CD8-positive, alpha-beta memory T cell (primary cell): ENCODE data around the gene RPS25. TPM values are rescaled to one million over a fixed set of nuclear protein-coding genes. Genes with fewer than 3 reads are reported as not detected.
A peak's percentile ranks its signal among the peaks of the same experiment; 100 is the strongest.

Experiments
- CTCF ChIA-PET: fragments of 350-600 bp; sonication (Branson Sonifier 250); formaldehyde crosslinking; loops from one replicate; lab custom pipeline; 2021; ENCODE audit warnings: antibody characterized with exemption; lab: Charles Lee
- POLR2A ChIA-PET: fragments of 350-600 bp; sonication (Branson Sonifier 250); formaldehyde crosslinking; loops from one replicate; lab custom pipeline; 2021; ENCODE audit warnings: antibody characterized with exemption; lab: Charles Lee
- DNase-seq, 5 donors: peaks; one replicate each; pipeline versions ENCODE4 v3.0.0 to v3.0.0-alpha.2; 2020 to 2022; ENCODE audit warnings: mixed read lengths in 1 of 5
- H3K27ac ChIP-seq: one replicate; pipeline ENCODE4 v1.7.0; 2013; ENCODE audit warnings: low read depth, mild to moderate bottlenecking, low read length, moderate library complexity
- H3K27me3 ChIP-seq: 2 replicates; pipeline ENCODE4 v1.7.0; 2013; ENCODE audit warnings: low read length, mild to moderate bottlenecking; ENCODE audit not compliant: insufficient read depth, poor library complexity, severe bottlenecking
- H3K36me3 ChIP-seq: 2 replicates; pipeline ENCODE4 v1.7.0; 2013; ENCODE audit warnings: mild to moderate bottlenecking, low read length, moderate library complexity; ENCODE audit not compliant: insufficient read depth
- H3K4me1 ChIP-seq: 2 replicates; pipeline ENCODE4 v1.7.0; 2013; ENCODE audit warnings: mild to moderate bottlenecking, low read length, moderate library complexity; ENCODE audit not compliant: insufficient read depth
- H3K4me3 ChIP-seq: 2 replicates; pipeline ENCODE4 v1.7.0; 2013; ENCODE audit warnings: mild to moderate bottlenecking, low read length
- H3K9me3 ChIP-seq: 2 replicates; pipeline ENCODE4 v1.7.0; 2013; ENCODE audit warnings: mild to moderate bottlenecking, low read length
- H3K27ac Mint-ChIP-seq, 8 donors: one replicate each; pipeline ENCODE4 v1.8.0; 2020 to 2021; ENCODE audit warnings: mixed read lengths in 8 of 8, mild to moderate bottlenecking in 6 of 8, inconsistent platforms in 3 of 8, moderate library complexity in 3 of 8
- H3K27me3 Mint-ChIP-seq, 2 donors: one replicate each; pipeline ENCODE4 v1.8.0; 2020 to 2021; ENCODE audit warnings: mixed read lengths in 2 of 2, mild to moderate bottlenecking in 1 of 2, moderate library complexity in 1 of 2
- H3K36me3 Mint-ChIP-seq, 3 donors: one replicate each; pipeline ENCODE4 v1.8.0; 2020 to 2021; ENCODE audit warnings: mixed read lengths in 3 of 3, inconsistent platforms in 1 of 3, mild to moderate bottlenecking in 1 of 3
- H3K4me1 Mint-ChIP-seq, 3 donors: one replicate each; pipeline ENCODE4 v1.8.0; 2020 to 2021; ENCODE audit warnings: mixed read lengths in 3 of 3, inconsistent platforms in 1 of 3, mild to moderate bottlenecking in 1 of 3
- H3K4me3 Mint-ChIP-seq, 7 donors: one replicate each; pipeline ENCODE4 v1.8.0; 2020 to 2021; ENCODE audit warnings: mixed read lengths in 7 of 7, mild to moderate bottlenecking in 6 of 7, moderate library complexity in 4 of 7, inconsistent platforms in 2 of 7
- H3K9me3 Mint-ChIP-seq, 5 donors: one replicate each; pipeline ENCODE4 v1.8.0; 2020 to 2022; ENCODE audit warnings: mixed read lengths in 5 of 5, mild to moderate bottlenecking in 3 of 5, moderate library complexity in 2 of 5, inconsistent platforms in 1 of 5
- polyA plus RNA-seq: library from polyadenylated mRNA; unstranded; fragments of 300-500 nt; fragmentation: Illumina TruSeq; gene quantifications from one replicate; pipeline ENCODE4 v1.2.3, GENCODE V29; 2021
- total RNA-seq, 2 experiments: library from RNA; stranded (reverse); gene quantifications; one replicate each; pipeline ENCODE4 v1.2.3, GENCODE V29; 2021

The RPS25 gene
- total and polyA plus RNA-seq, 3 experiments from 2014 or later = 1,415 to 4,526 (median 1,447) TPM

DNA sequence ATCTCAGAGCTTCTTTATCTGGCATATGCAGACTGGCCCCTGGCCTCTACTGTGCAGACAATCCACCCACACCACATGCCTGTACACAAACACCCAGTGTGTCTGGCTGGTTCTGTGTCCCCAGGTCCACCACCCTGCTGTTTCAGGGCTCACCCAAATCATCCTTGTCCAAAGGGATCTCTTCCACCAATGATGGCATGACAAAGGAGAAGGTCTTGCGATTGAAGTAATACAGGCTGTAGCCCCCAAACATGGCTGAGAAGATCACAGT lies 10.9 kb upstream of the RPS25 start:
- no peak for DNase-seq
- Mint-ChIP-seq H3K9me3 (no peaks in the 10 kb centered on the region), H3K27ac (peak overlapping the region; percentile 12 to 95 (median 80)), H3K4me3 (peak overlapping the region in 6 of 7 donors; percentile 56 to 96 (median 90)), H3K36me3 (peaks cover 0 to 28% (median 7%) of the 10 kb centered on the region in 3 donors), H3K4me1 (peaks cover 23 to 31% (median 24%) of the 10 kb centered on the region in 3 donors), H3K27me3 (no peaks in the 10 kb centered on the region)
- ChIA-PET CTCF (interaction anchor here (1.2 kb wide), 1 partner anchor 11 kb away, joined by 3 read pairs; the partner anchor contains the start of gene RPS25), POLR2A (interaction anchor here (1.9 kb wide), 1 partner anchor 10 kb away, joined by 10 read pairs; the partner anchor contains the start of genes RPS25 and TRAPPC4)
- peaks cover 10% of the 10 kb centered on the region for H3K36me3 ChIP-seq
- no peaks in the 10 kb centered on the region for H3K9me3 ChIP-seq
- H3K4me1 ChIP-seq = peaks cover 21% of the 10 kb centered on the region
- no peak overlapping the region for H3K4me3 ChIP-seq
- no peaks in the 10 kb centered on the region for H3K27me3 ChIP-seq
- peak overlapping the region; percentile 75 for H3K27ac ChIP-seq

DNA sequence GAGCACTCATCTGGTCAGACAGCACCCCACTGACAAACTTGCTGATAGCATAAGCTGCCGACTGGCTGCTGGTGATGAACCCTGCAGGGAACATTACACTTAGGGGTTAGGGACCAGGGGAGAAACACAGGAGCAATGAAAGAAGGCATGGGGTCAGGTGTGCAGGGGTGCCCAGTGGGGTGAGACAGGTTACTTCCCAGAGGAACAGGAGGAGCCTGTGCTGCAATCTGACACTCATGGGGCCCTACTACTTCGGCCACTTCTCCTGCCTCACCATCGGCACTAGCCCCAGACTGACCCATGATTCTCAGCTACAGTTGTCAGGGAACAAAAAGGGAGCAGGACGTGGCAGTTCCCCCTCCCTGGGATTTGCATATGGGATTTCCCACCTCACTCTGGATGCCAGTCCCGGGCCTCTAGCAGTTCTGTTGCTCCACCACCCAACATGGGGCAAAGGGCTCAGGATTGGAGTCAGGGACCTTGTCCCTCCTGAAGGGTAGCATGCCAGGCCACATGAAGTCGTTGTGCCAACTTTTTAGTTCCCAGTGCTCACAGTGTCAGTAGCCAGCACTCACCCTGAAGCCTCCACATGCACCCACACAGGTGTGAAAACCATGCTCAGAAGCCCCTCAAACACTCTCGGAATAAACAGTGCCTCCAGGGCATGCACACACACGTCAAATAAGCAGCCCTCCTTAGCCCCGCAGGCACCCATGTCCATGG lies 10.4 kb upstream of the RPS25 start:
- H3K27me3 ChIP-seq = no peaks in the 10 kb centered on the region
- H3K36me3 ChIP-seq = peaks cover 15% of the 10 kb centered on the region
- POLR2A ChIA-PET = interaction anchor here (1.0 kb wide), 1 partner anchor 10 kb away, joined by 3 read pairs; the partner anchor contains the start of genes RPS25 and TRAPPC4
- H3K4me3 ChIP-seq = no peak overlapping the region
- no peaks in the 10 kb centered on the region for H3K27me3 Mint-ChIP-seq
- DNase-seq = no peak
- H3K9me3 Mint-ChIP-seq = no peaks in the 10 kb centered on the region
- H3K36me3 Mint-ChIP-seq = peaks cover 0 to 33% (median 8%) of the 10 kb centered on the region in 3 donors
- peaks cover 24% of the 10 kb centered on the region for H3K4me1 ChIP-seq
- no peaks in the 10 kb centered on the region for H3K9me3 ChIP-seq
- peak overlapping the region in 7 of 8 donors; percentile 9 to 92 (median 63) for H3K27ac Mint-ChIP-seq
- CTCF ChIA-PET = interaction anchor here (1.2 kb wide), 1 partner anchor 10 kb away, joined by 3 read pairs; the partner anchor contains the start of gene RPS25
- peak overlapping the region; percentile 75 for H3K27ac ChIP-seq
- H3K4me3 Mint-ChIP-seq = peak overlapping the region in 4 of 7 donors; percentile 56 to 96 (median 90)
- H3K4me1 Mint-ChIP-seq = peaks cover 26 to 36% (median 28%) of the 10 kb centered on the region in 3 donors

DNA sequence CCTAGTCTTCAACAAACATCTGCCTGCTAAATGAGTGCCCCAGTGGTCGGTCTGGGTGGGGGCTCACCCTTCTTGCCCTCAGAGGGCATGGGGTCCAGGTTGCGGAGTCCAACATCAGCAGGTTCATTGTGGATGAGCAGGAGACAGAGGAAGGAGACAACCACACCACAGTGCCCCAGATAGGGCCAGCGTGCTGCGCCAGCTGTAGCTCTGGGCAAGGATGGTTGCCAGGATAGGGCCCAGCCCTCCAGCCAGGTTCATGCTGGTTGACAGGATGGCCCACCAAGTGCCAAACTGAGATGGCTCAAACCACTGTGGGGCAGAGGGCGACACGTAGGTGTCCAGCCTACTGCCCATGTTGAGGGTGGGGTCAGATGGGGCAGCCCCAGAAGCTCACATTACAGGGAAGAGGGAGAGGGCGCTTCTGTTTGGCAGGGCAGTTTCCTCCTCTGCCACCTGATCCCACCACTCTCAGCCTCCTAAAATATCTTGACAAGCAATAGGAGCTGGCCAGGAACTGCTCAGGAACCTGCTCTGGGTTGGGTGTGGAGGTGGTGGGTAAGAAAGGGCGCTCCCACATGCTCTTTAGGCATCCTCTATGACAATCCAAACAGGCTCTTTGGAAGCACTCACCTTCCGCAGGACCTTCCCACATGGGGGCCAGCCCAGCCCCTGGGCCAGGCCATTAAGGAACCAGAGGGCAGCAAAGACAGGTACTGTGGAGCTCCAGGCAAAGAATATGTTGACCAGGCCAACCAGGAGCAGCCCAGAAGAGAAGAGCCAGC lies 9.6 kb upstream of the RPS25 start:
- peaks cover 28% of the 10 kb centered on the region for H3K4me1 ChIP-seq
- Mint-ChIP-seq H3K4me3 (peak overlapping the region in 1 of 7 donors; percentile 52), H3K9me3 (no peaks in the 10 kb centered on the region), H3K27ac (peak overlapping the region in 6 of 8 donors; percentile 9 to 84 (median 56)), H3K4me1 (peaks cover 30 to 42% (median 34%) of the 10 kb centered on the region in 3 donors), H3K36me3 (peaks cover 0 to 40% (median 10%) of the 10 kb centered on the region in 3 donors), H3K27me3 (no peaks in the 10 kb centered on the region)
- no peak overlapping the region for H3K4me3 ChIP-seq
- no peaks in the 10 kb centered on the region for H3K27me3 ChIP-seq
- no peaks in the 10 kb centered on the region for H3K9me3 ChIP-seq
- H3K36me3 ChIP-seq = peaks cover 21% of the 10 kb centered on the region
- ChIA-PET CTCF (no interaction called here), POLR2A (interaction anchor here (1.0 kb wide), 1 partner anchor 9 kb away, joined by 3 read pairs; the partner anchor contains the start of genes RPS25 and TRAPPC4)
- DNase-seq = no peak
- H3K27ac ChIP-seq = no peak overlapping the region

DNA sequence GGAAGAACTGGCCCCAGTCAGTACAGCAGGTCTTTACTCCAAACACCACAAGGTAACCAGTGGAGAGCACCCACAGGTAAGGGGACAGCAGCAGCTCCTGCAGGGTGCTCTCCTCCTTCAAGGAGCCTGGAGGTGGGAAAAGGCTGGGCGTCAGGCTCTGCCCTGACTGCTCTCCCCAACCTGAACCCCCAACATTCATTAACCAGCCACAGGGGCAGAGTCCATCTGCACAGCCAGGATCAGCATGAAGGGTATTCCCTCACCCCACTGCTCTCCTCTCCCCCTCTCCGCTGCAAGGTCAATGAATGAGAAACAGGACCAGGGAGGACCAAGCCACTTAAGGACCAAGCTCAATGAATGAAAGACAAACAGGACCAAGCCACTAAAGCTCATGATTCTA lies 8.8 kb upstream of the RPS25 start:
- H3K4me1 Mint-ChIP-seq = peaks cover 30 to 46% (median 34%) of the 10 kb centered on the region in 3 donors
- POLR2A ChIA-PET = interaction anchor here (0.5 kb wide), 1 partner anchor 96 kb away, joined by 7 read pairs; no protein-coding TSS in a partner anchor
- H3K36me3 Mint-ChIP-seq = peaks cover 0 to 47% (median 10%) of the 10 kb centered on the region in 3 donors
- no peak for DNase-seq
- H3K27ac ChIP-seq = no peak overlapping the region
- CTCF ChIA-PET = no interaction called here
- no peak overlapping the region for H3K4me3 ChIP-seq
- peaks cover 28% of the 10 kb centered on the region for H3K4me1 ChIP-seq
- H3K9me3 ChIP-seq = no peaks in the 10 kb centered on the region
- peak overlapping the region in 6 of 8 donors; percentile 46 to 73 (median 53) for H3K27ac Mint-ChIP-seq
- H3K27me3 ChIP-seq = no peaks in the 10 kb centered on the region
- no peaks in the 10 kb centered on the region for H3K27me3 Mint-ChIP-seq
- no peaks in the 10 kb centered on the region for H3K9me3 Mint-ChIP-seq
- H3K4me3 Mint-ChIP-seq = peak overlapping the region in 1 of 7 donors; percentile 52
- peaks cover 21% of the 10 kb centered on the region for H3K36me3 ChIP-seq

DNA sequence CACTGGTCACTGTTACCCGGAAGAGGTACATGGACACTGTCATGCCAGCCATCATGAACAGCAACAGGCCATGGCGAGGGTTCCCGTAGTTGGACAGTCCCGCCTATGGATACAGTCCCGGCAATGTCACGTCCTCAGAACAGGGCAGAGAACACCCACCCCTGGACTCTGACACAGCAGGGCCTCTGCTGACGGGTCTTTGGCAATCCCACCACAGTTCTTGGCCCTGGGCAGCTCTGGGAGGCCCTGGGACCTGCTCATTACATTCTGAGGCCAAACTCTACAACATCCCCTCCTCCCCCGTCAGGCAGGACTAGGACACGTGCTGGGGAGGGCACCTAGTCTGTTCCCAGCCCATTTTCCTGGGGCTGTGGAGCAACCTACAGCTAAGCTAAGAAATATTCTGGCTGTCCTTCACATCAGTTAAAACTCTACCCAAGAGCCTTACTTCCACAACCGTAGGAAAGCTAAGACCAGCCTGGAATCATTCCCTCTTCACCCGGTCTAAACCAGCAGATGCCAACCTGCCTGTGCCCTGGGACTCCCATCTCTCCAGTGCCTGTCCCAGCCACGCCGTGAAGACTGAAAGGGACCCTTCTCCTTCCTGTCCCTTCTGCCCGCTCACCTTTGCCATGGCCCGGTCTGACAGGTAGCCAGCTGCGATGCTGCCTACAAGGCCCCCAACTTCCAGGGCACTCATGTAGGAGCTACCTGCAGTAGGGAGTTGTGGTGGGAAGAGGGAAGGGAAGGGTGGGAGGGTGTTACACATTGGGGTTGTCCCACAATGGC lies 8.0 kb upstream of the RPS25 start:
- DNase-seq = no peak
- peaks cover 35% of the 10 kb centered on the region for H3K4me1 ChIP-seq
- no peaks in the 10 kb centered on the region for H3K27me3 ChIP-seq
- ChIA-PET CTCF (no interaction called here), POLR2A (interaction anchor here (0.6 kb wide), 1 partner anchor 187 kb away, joined by 4 read pairs; no protein-coding TSS in a partner anchor)
- Mint-ChIP-seq H3K9me3 (no peaks in the 10 kb centered on the region), H3K27me3 (no peaks in the 10 kb centered on the region), H3K27ac (peak overlapping the region in 2 of 8 donors; percentile 54 to 66), H3K36me3 (peaks cover 5 to 55% (median 10%) of the 10 kb centered on the region in 3 donors), H3K4me3 (peak overlapping the region in 1 of 7 donors; percentile 18), H3K4me1 (peaks cover 35 to 54% (median 41%) of the 10 kb centered on the region in 3 donors)
- H3K4me3 ChIP-seq = no peak overlapping the region
- H3K27ac ChIP-seq = no peak overlapping the region
- no peaks in the 10 kb centered on the region for H3K9me3 ChIP-seq
- H3K36me3 ChIP-seq = peaks cover 28% of the 10 kb centered on the region

DNA sequence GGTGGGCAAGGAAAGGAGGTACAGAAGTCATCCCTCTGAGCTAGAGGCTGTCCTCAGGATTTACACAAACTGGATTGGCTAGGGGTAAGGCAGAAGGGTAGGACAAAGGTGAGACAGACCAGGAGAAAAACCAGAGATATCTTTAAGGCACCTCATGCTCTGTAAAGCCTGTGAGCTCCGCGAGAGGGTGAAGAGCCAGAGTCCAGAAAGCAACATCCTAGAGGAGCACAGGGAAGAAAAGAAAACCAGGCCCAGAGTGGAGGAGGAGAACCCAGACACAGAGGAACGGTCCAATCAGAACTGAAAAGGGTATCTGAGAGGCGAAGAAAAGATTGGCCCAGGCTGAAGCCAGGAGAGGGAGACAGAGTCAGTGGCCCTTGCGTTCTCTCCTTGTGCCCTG lies 7.4 kb upstream of the RPS25 start:
- Histone ChIP-seq H3K27ac (no peak overlapping the region), H3K27me3 (no peaks in the 10 kb centered on the region), H3K4me3 (no peak overlapping the region), H3K36me3 (peaks cover 30% of the 10 kb centered on the region), H3K4me1 (peaks cover 36% of the 10 kb centered on the region), H3K9me3 (no peaks in the 10 kb centered on the region)
- Mint-ChIP-seq H3K4me1 (peaks cover 36 to 53% (median 43%) of the 10 kb centered on the region in 3 donors), H3K27me3 (no peaks in the 10 kb centered on the region), H3K4me3 (peak overlapping the region in 1 of 7 donors; percentile 18), H3K27ac (peak overlapping the region in 7 of 8 donors; percentile 45 to 93 (median 75)), H3K36me3 (peaks cover 5 to 57% (median 10%) of the 10 kb centered on the region in 3 donors), H3K9me3 (no peaks in the 10 kb centered on the region)
- ChIA-PET POLR2A (no interaction called here), CTCF (no interaction called here)
- no peak for DNase-seq

DNA sequence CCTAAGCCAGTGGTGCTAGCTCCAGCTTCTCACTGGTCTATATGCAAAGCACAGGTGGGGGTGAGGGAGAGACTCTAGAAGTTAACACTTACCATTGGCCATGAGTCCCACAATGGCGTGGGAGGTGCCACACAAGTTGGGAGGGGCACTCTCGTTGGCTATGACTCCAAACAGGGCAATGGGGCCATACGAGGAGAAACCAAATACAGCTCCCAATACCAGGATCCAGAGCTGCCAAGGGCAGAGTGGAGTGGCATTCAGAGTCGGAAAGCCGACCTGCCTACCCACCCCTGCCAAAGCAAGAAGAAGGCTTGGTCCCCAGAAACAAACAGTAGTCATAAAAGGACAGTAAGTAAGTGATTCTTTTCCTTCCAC lies 6.9 kb upstream of the RPS25 start:
- no peak for DNase-seq
- Histone ChIP-seq H3K4me1 (peaks cover 39% of the 10 kb centered on the region), H3K27ac (no peak overlapping the region), H3K36me3 (peaks cover 30% of the 10 kb centered on the region), H3K27me3 (no peaks in the 10 kb centered on the region), H3K9me3 (no peaks in the 10 kb centered on the region), H3K4me3 (no peak overlapping the region)
- no peaks in the 10 kb centered on the region for H3K9me3 Mint-ChIP-seq
- H3K27me3 Mint-ChIP-seq = no peaks in the 10 kb centered on the region
- peak overlapping the region in 7 of 8 donors; percentile 45 to 93 (median 70) for H3K27ac Mint-ChIP-seq
- peaks cover 5 to 61% (median 11%) of the 10 kb centered on the region in 3 donors for H3K36me3 Mint-ChIP-seq
- no peak overlapping the region for H3K4me3 Mint-ChIP-seq
- ChIA-PET CTCF (no interaction called here), POLR2A (no interaction called here)
- peaks cover 40 to 57% (median 47%) of the 10 kb centered on the region in 3 donors for H3K4me1 Mint-ChIP-seq
